Measurements from ENCODE around the gene ZFYVE27.

DNA sequence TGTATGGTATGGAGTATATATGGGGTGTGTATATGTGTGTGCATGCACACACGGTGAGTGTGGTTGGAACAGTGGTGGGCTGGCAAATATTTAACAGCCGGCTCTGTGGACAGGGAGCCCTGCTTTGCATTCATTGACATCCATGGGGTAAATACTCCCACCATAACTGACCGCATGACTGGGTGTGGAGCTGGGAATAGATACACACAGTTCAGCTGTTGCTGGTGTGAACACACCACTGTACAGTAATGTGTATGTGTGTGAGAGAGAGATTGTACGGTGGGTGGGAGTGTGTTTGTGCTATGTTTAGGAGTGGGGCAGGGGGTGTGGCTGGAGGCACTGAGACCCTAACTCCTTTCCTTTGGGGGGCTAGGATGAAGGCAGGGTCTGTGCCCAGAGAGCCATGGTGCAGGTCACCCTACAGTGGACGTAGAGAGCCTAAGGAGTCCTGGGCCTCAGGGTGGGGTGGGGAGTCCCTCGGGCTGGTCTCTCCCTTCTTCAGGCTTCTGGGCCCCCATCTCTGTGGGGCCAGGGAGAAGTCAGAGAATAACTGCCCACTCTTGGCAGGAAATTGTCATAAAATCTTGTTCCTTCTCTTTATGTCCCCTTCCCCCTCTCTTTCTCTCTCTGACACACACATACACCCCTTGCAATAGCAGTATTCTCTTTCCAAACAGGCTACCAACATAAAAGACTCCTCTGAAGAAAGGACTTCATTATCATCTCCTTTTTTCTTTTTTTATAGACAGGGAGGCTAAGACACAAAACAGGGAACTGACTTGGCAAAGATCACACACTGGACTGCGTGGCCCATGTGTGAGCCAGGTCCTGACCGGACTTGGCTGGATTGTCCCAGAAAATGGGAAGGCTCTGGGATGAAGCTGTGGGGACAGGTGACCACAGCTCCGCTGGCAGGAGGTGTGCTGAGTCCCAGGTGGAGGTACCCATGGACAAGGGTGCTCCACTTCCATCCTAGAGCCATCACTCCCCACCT lies 31.7 kb downstream of the ZFYVE27 start:
- TF ChIP-seq CTCF (IDR thresholded peaks at IDR 0.05): no peak
- TF ChIP-seq POLR2A (IDR thresholded peaks at IDR 0.05): no peak
